HG02981 (cell line): ENCODE measurements around the gene FHIT.

ENCODE experiments used
- ATAC-seq: cut with Tn5 transposase; IDR thresholded peaks from one replicate; pipeline ENCODE4 v1.9.1; 2021; ENCODE audit warnings: mild to moderate bottlenecking, moderate library complexity; ENCODE audit not compliant: unreplicated experiment

Gene FHIT

DNA sequence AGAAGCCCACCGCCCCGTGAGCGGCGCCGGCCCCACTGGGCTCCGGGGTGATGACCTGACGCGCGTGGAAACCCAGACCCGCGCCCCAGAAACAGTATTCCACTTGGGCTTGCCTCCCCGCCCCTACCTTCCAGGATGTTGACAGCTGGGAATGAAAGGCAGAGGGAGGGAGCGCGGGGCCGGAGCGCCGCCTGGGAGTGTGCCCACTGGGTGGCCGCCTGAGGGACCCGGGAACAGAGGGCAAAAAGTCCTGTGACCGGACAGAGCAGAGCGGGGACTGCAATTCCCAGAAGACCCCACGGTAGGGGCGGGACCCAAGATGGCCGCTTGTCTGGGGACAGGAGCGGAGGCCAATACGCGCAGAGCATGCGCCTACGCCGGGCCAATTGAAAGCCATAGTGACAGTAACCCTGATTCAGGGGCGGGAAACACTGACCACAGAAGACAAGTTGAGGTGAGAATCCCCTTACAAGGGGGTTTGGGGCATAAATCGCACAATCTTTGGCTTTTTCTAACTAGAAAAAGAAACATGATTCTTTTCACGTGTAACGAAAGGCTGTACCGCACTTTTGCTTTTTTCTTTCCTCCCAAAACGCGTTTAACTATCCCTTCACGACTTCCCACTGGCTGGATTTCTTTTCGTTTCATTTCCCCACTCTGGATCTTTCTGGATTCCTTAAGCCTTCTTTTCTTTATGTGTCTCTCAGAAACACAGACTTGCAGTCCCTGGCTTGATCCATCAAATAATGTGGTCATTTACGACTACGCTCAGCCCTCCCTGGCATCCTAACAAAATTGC, at the start of gene FHIT:
Gene FHIT (minus strand): TSS at position 279 of the 799 bp plus-strand sequence.
- peak; percentile 94 for ATAC-seq

DNA sequence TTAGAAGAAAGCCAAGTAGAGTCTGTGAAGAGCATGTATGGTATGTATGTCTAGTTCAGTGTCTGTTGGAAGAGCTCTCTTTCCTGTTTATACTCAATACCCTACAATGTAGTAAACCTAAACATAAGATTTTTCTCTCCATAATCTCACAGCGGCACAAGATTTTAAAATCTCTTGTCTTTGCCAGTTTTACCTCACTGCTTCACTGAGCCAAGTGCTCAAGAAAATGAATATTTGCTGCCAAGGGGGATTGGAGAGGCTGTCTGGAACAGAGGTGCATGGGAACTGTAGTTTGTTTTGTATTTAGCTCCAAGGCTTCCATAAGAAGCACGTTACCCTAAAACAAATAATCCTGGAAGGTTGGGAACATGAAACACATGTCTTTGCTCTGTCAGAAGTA, 49.5 kb upstream of the FHIT start:
- ATAC-seq: no peak

DNA sequence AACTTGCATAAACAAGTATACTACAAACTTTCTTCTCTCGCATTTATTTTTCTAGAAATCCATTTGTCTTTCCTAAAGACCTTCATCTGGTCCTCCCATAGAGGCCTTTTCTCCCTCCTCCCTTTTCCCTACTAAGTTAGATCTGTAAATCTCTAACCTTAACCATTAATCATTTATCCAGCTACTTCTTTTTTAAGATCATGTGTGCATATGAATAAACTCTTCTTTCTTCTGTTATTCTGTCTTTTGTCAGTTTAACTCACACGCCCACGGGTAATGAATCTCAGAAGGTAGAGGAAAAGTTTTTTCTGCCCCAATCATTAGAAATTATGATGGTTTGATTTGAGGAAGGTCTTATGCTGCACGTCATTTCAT, 48.7 kb upstream of the FHIT start:
- no peak for ATAC-seq

DNA sequence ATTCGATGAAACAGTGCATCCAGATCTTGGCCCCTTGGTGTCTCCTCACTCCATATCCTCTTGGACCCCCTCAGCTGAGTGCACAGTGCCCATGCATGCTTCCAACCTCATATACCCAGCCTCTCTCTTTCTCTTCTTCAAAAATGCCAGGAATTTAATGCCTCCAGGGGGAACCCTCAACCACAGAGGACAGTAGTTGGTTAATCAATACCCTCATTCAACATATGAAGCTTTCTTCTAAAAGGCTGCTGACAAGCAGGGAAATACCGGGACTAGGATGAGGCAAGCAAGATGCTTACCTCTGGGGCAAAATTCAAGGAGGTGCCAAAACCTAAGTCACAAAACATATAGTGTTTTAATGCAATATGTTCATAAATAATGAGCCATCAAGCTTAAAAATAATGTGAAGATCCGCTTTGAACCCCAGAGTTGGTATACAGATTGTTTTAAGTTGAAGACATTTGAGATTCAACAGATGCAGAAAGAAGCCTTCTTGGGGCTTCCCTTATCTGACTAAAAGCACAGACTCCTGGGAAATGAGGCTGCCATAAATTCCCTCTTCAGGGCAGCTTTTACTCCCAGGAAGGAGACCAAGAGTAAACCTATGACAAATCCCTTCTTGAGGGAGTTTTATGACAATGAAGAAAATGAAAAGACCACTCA, 48.2 kb upstream of the FHIT start:
- no peak for ATAC-seq

DNA sequence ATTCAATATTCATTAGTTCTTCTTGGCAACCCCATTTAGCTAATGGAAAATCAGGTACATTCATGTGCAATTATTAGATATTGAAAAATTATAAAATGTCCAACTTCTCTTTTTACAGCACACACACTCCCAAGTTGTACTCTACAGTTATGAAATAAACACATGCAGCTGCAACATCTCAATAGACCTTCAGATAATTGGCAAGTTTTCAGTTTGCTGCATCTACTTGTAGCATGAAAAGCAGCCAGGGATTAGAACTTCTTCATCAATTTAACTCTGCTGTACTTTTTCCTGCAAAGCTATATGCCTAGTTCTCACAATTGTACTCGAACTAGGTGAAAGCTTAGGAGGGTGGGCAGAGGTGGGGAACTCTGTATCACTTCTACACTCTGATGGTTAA, 46.6 kb upstream of the FHIT start:
- ATAC-seq: no peak

DNA sequence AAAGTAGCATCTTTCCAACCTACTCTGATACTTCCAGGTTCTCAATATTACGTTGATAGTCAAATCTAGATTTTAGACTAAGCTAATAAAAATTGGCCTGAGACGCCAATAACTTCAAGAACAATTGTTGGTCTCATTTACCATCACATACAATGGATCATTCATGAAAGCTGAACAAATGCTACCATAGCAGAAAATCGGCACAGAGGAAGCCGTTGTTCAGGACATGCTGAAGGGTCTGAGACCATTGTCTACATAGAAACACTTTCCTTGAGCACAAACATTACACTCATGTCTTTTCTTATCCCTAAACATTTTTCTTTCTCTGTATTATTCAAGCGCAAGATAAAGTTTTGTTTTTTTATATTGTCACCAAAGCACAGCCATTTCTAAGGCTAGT, 37.2 kb upstream of the FHIT start:
- ATAC-seq: no peak

DNA sequence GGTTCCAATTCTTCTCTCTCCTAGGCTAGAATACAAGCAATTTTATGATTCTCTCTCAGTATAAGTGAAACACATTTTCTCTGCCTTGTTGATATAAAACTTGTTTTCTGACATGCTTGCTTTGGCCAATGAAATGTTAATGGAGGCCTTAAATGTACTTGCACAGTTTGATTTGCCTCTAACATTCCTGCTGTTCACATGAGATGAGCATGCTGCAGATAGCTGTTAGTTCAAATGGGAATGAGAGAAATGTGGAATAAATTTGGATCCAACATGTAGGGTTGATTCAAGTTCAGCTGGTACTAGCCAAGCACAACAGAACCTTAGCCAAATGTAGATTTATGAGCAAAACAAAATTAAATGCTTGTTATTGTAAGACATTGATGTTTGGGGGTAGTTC, 32.6 kb upstream of the FHIT start:
- ATAC-seq: no peak

DNA sequence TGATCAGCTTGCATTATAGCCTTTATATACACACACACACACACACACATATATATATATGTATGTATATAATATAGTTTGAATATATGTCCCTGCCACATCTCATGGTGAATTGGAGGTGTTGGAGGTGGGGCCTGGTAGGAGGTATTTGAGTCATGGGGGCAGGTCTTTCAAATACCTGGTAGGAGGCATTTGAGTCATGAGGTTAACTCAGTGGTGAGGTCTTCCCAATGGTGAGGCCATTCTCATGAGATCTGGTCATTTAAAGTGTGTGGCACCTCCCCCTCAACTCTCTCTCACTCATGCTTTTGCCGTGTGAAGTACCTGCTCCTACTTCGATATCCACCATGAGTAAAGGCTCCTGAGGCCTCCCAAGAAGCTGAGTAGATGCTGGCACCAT, 27.5 kb upstream of the FHIT start:
- no peak for ATAC-seq

DNA sequence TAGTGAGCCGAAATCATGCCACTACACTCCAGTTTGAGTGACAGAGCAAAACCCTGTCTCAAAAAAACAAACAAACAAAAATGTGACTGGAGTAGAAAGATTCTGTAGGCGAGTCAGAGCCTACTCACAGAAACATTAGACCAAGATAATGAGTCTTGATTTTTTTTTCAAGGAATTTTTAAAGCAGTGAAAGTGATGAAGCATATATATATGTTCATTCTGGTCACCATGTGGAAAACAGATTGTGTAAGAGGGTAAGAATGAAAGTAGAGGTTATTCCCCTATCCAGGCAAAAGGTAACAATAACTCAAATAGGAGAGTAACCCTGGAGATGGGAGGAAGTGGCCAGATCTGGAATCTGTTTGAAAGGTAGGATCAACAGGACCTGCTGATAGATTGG, 26.2 kb upstream of the FHIT start:
- no peak for ATAC-seq

DNA sequence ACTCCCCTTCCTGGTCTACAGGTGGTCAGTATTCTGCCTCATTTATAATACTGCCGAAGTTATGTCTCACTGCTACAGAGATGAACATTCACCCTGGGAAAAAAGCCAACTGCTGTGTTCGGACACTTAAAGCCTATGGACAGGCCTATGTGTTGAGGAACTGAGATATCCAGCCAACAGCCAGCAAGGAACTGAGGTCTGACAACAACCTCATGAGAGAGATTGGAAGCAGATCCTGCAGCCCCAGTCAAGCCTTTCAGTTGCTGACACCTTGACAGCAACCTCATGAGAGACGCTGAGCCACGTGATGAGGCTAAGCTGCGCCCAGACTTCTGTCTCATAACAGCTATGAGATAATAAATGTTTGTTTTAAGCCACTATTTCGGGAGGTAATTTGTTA, 18.2 kb upstream of the FHIT start:
- ATAC-seq: no peak

DNA sequence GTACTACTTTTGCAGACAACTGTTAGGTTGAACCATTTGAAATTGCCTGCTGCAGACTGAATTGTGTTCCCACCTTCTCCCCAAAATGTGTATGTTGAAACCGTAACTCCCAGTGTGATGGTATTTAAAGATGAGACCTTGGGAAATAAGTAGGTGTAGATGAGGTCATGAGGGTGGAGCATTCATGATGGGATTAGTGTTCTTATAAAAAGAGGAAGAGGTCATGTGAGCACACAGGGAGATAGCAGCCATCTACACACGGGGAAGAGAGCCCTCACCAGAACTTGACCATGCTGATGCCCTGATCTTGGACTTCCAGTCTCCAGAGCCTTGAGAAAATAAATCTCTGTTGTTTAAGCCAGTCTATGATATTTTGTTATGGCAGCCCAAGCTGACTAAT, 17.4 kb upstream of the FHIT start:
- ATAC-seq: no peak

DNA sequence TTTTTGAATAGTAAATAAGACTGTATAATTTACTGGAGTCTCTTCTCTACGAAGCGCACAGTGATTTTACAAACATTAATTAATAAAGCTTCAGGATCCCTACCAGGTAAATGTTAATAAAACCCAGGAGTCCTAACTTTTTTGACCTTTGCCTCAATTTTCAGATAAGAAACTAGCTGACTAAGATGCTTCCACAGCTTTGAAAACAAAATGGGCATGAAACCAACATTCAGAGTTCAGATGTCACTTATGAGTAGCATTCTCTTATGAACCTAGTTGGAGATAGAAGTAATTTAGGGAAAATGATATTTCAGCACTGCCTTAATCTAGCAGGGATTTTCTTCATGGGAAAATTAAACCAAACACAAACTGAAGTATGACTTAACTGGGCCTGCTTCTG, 13.0 kb upstream of the FHIT start:
- ATAC-seq: no peak

DNA sequence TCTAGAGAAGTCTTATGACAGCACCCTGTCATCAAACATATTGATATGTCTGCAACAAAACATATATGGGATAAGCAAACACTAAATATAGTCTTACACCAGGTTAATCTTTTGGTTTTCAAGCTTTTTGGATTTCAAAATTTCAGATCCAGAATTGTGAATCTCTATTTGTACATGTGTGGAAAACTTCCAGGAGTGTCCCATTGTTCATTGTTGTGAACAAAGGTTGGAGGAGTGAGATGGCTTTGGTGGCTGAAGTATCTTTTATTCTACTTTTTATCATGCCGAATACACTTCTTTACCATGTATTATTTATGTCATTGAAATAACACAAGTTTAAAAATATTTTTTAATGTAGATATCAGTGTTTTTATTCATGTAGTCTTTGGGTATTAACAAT, 5.9 kb upstream of the FHIT start:
- ATAC-seq: no peak

DNA sequence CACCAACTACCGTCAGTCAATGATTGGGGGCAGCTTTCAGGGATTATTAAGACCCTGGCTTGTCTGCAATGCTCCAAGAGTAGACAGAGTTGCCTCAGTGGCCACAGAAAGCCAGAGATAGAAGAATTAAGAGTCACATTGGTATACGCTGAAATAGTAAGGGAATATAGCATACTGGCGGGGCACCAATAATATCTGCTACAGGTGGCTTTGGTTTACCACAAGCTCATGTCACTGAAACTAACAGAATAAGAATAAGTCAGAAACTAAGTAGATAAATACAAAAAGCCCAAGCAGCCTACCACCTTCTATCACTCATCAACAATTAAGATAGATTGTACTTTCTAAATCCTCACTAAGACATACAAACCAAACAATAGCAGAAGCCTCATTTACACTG, 2.5 kb upstream of the FHIT start:
- no peak for ATAC-seq

DNA sequence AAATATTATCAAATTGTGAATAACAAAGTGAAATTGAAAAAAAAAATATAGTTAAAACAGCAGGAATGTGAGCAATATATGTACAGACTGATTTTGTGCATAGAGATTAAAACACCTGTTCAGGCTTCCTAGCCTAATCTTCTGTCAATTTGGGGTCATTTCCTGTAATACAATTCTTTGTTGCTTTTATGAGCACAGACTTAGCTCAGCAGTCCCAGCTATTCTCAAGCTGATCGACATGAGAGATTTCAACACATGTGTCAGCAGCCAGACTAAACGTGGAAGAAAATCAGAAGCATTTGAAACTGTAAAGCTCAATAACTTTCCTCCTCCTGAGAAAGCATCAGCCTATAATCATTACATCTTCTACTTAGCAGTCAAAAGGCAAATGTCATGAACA, 1.6 kb upstream of the FHIT start:
- ATAC-seq: no peak

DNA sequence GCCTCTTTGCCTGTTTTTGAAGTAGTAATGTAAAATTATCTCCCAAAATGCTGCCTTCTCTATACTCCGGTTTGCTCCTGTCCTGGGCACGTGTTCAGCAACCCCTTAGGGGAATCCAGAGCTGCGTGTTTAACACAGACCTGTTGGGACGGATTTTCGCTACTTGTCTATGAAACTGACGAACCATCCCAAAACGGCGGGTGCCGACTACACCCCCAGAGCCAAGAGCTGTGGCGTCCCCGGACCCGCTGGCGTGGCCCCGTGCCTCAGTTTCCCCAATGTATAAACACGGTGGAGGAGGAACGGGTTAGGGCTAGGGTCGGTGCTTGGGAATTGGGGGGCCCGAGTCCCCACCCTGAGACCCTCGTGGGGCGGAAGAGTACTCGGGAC, 473 bp downstream of the FHIT start:
- no peak for ATAC-seq

DNA sequence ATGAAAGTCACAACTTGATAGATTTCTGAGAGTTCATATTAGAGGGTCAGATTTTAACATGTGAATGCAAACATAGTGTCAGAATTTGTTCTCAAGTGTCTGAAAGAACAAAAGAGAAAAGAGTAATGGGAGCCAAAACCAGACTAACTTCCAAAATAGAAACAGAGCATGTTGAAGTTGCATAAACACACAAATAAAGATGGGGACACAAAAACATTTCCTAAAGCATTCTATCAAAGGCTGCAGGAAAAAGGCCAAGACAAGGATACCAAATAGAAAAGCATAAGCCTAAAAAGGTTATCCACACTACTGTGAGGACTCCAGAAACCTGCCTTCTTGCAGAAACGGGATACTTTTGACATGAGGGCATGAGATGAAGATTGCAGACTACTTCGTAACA, 2.8 kb downstream of the FHIT start:
- no peak for ATAC-seq

DNA sequence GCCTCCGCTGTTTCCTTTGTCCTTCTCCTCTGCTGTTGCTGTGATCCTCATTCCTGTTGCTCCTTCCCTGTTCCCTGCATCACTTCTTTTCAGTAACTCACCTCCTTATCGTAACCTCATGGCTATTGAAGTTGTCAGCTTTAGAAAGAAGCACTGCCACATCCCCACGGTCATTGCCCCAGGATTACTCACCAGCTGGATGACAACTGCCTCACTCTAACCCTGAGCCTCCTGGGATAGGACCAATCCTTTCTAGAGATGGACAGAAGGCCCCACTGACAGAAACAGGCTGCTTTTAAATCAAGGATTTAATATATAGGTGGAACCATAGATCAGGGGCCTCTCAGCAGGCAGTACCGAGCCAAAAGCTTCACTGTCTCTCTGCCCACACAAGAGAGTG, 4.1 kb downstream of the FHIT start:
- no peak for ATAC-seq

DNA sequence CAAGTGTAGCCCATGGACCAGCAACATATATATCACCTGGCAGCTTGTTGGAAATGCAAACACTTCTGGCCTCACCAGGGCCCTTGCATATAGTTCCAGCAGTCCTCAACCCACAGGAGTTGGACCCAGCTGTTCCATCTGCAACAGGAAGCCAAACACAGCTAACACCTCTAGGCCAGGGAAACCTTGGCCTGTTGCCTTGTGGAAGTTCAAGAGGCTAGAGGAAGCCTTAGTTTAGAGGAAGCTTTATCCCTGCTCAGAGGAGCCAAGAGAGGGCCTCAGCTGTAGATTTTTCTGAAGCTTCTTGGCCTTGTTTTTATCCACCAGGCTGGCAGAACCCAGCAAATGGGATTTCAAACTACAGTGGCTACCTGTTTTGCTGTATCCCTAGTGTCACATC, 11.4 kb downstream of the FHIT start:
- ATAC-seq: no peak

DNA sequence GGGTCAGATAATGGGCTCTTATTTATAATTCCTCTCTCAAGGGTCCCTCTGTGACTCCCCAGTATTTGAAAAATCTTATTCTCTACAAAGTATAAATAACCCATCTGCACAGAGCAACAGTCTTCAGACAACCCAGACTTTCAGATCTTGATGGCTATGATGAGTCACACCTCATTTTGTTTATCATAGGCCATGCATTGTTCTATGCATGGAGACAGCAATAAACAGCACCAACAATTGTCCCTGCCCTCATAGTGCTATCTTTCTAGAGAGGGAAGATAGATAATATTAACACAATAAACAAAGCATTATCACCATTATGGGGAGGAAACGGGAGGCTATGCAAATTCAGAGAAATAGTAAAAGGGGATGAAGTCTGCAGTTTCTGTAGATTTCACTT, 13.4 kb downstream of the FHIT start:
- ATAC-seq: no peak

DNA sequence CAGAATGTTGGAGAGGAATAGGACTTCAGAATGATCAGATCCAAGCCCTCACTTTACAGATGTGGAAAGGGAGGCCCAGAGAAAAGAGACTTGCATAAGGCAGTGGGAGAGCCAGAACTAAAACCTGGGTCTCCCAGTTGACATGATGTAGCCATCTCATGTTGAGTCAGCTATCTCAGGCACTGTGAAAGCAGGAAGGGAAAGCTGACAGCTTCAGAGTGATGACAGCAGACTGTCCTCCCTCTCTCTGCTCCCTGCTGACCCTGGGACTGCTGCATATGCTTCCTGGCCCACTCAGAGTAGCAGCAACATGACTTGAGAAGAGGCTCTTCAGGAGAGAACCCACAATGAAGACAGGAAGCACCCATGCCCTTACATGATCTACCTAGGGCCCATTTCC, 14.7 kb downstream of the FHIT start:
- ATAC-seq: peak; percentile 78

DNA sequence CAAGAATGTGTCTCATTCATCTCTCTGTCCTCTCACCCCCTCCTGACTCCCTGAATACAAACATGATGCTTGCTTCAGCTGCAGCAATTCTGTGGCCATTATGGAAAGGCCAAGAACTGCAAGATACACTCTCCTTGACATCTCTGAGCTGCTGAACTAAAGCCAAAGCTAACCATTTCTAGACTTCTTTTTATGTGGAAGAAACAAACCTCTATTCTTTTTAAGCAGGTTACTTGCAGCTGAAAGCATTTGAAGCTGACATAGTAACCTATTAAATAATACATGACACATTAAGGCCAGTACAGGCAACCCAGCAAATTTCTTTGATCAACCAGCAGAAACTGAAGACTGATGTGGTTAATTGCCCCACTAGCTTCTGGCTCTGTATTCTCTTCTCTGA, 17.5 kb downstream of the FHIT start:
- ATAC-seq: peak; percentile 43

DNA sequence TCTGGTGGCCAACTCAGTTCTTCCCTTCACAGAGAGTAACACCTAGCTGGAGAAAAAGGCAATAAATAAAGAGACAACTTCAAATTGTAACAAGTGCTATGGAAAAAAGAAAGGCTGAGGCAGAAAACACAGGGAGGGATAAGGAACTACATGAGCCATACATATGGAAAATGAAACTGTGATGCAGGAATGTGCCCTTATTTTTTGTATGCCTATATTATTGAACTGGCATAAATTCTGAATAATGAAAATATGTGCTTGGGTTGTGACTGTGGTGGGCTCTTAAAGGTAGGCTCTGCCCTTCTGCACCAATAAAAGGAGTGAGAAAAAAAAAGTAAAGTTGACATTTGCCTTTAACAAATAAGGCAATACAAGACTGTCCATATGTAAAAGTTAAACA, 19.6 kb downstream of the FHIT start:
- ATAC-seq: no peak
